Thyroid gland (tissue), 4 donors: ENCODE results near the gene TPRX2.

Experiments used
- CTCF ChIP-seq, 6 experiments: fragments of 200-600 bp in 3 of 6; fragments of 450-650 bp in 3 of 6; sonication (generic) in 3 of 6; IDR thresholded peaks; one replicate each; pipeline ENCODE4 v1.5.1; 2016 to 2019; ENCODE audit warnings: antibody characterized with exemption in 6 of 6, mild to moderate bottlenecking in 2 of 6, inconsistent platforms in 1 of 6, moderate library complexity in 1 of 6
- POLR2A ChIP-seq, 2 donors: fragments of 450-650 bp; IDR thresholded peaks; one replicate each; pipeline ENCODE4 v1.6.1; 2017; ENCODE audit warnings: antibody characterized with exemption in 2 of 2, mild to moderate bottlenecking in 2 of 2, moderate library complexity in 1 of 2

GRCh38 chr19:47896019-47896418, 37.0 kb downstream of the TPRX2 start:
- TF ChIP-seq CTCF (IDR thresholded peaks at IDR 0.05): no peak
- TF ChIP-seq POLR2A (IDR thresholded peaks at IDR 0.05): no peak
